ENCODE data around the gene BAZ1A. TPM values are rescaled to one million over a fixed set of nuclear protein-coding genes. Genes with fewer than 3 reads are reported as not detected.

Gene BAZ1A
- total RNA-seq, 1 experiment from 2014 or later: 24.2 TPM

GRCh38 chr14:34711796-34712712, 163.1 kb downstream of the BAZ1A start:
- POLR2A ChIA-PET: interaction anchor here (0.6 to 3.5 kb wide), 3 partner anchors 8 to 111 kb away, joined by 3 to 14 read pairs (median 3); no protein-coding TSS in a partner anchor
- ATAC-seq: no peak
- CTCF ChIA-PET: interaction anchor here (1.6 kb wide), 1 partner anchor 11 kb away, joined by 6 read pairs; no protein-coding TSS in a partner anchor
- H3K9me3 ChIP-seq (ENCODE audit: control insufficient read depth in 1 of 2, insufficient read depth in 1 of 2, low read depth in 1 of 2, low read length in 2 of 2): no peaks in the 10 kb centered on the region
- BruUV-seq (replicated peaks): no TSS peak
- no peaks in the 10 kb centered on the region for H3K9me2 ChIP-seq (ENCODE audit: insufficient read depth)
- H3K27ac ChIP-seq (ENCODE audit: low read depth, low read length): no peak overlapping the region
- intact Hi-C loops (cut with micrococcal nuclease): no loop called here
- H3K9ac ChIP-seq (ENCODE audit: low read length): no peak overlapping the region; the same call in 1 of the 2 replicates
- TF ChIP-seq RAD21 (IDR thresholded peaks at IDR 0.05; ENCODE audit: low read depth) (no peak), EZH2phosphoT487 (IDR thresholded peaks at IDR 0.05; ENCODE audit: borderline replicate concordance) (no peak), CEBPB (IDR thresholded peaks at IDR 0.05; ENCODE audit: low read depth) (no peak), SIN3A (IDR thresholded peaks at IDR 0.05; ENCODE audit: low read depth) (no peak), SP1 (IDR thresholded peaks at IDR 0.05; ENCODE audit: low read depth) (no peak), CBX3 (IDR thresholded peaks at IDR 0.05; ENCODE audit: low read depth) (no peak), EGR1 (IDR thresholded peaks at IDR 0.05; ENCODE audit: low read depth) (no peak), EZH2 (IDR thresholded peaks at IDR 0.05) (no peak), TCF7L2 (IDR thresholded peaks at IDR 0.05; ENCODE audit: borderline replicate concordance, extremely low read depth, insufficient read depth, insufficient read length) (no peak), SRF (IDR thresholded peaks at IDR 0.05; ENCODE audit: low read depth) (no peak), ZFX (IDR thresholded peaks at IDR 0.05) (no peak), MAX (IDR thresholded peaks at IDR 0.05) (no peak), ATF3 (IDR thresholded peaks at IDR 0.05) (no peak)
- no peak for DNase-seq (ENCODE audit: low read depth, low spot score)
- H3K27me3 ChIP-seq (ENCODE audit: insufficient read depth, low read length): no peaks in the 10 kb centered on the region
- H2AFZ ChIP-seq (ENCODE audit: low read depth, low read length, poor library complexity, severe bottlenecking): no peak overlapping the region
- H3K79me2 ChIP-seq (ENCODE audit: insufficient read depth, low read length): peaks cover 29% of the 10 kb centered on the region
- no peak overlapping the region for H3K4me3 ChIP-seq (replicated peaks in 1 of 2; ENCODE audit: low read depth in 1 of 2, low read length in 2 of 2)
- H3K36me3 ChIP-seq (ENCODE audit: control insufficient read depth in 1 of 2, insufficient read depth in 2 of 2, low read length in 2 of 2): peaks cover 4 to 11% of the 10 kb centered on the region in 2 experiments; a peak in 2 of 4 replicates
- H3K4me2 ChIP-seq (ENCODE audit: low read length): peak overlapping the region; percentile 30; the same call in 1 of the 2 replicates
- RAD21 ChIA-PET (ENCODE audit: low non-redundant PET in 1 of 2, low total read pairs in 2 of 2, uncharacterized antibody in 2 of 2, unreplicated experiment in 2 of 2): no interaction called here
- no peaks in the 10 kb centered on the region for H4K20me1 ChIP-seq (ENCODE audit: insufficient read depth)
- H3K4me1 ChIP-seq (ENCODE audit: control insufficient read depth in 1 of 2, insufficient read depth in 2 of 2, low read length in 2 of 2): peaks cover 15 to 36% of the 10 kb centered on the region in 2 experiments

All from HCT116 (cell line).